GM12865 (cell line): ENCODE data around the gene ACSL1.
A peak's percentile ranks its signal among the peaks of the same experiment; 100 is the strongest.
"Not testable (repeated sequence)": the region's sequence is repeated elsewhere in the genome, so short reads cannot be mapped to it uniquely, and the experiment has no call there.

Source experiments
- DNase-seq: peaks from one replicate; pipeline ENCODE4 v3.0.0; 2010; ENCODE audit warnings: low read depth
- H3K4me3 ChIP-seq: 2 replicates; pipeline ENCODE4 v1.5.1; 2011; ENCODE audit warnings: mild to moderate bottlenecking, low read depth, low read length, control low read depth
- CTCF ChIP-seq: IDR thresholded peaks from 2 replicates; pipeline ENCODE4 v1.5.1; 2011; ENCODE audit warnings: low read length, control low read depth, low read depth, inconsistent platforms; ENCODE audit not compliant: insufficient read depth; ENCODE audit errors: missing control alignments

Gene ACSL1

GRCh38 chr4:184747034-184747830 is 78.5 kb downstream of the ACSL1 start:
- no peak overlapping the region for H3K4me3 ChIP-seq
- TF ChIP-seq CTCF: no peak
- DNase-seq: peak; percentile 20

GRCh38 chr4:184745831-184746795 is 79.7 kb downstream of the ACSL1 start:
- H3K4me3 ChIP-seq: no peak overlapping the region
- TF ChIP-seq CTCF: peak; percentile 72
- DNase-seq: peak; percentile 78

GRCh38 chr4:184744236-184744635 is 81.5 kb downstream of the ACSL1 start:
- H3K4me3 ChIP-seq: no peak overlapping the region
- DNase-seq: no peak
- no peak for TF ChIP-seq CTCF

GRCh38 chr4:184743650-184744049 is 82.1 kb downstream of the ACSL1 start:
- no peak for DNase-seq
- no peak for TF ChIP-seq CTCF
- no peak overlapping the region for H3K4me3 ChIP-seq

GRCh38 chr4:184741651-184742050 is 84.1 kb downstream of the ACSL1 start:
- not testable (repeated sequence) for H3K4me3 ChIP-seq, DNase-seq

GRCh38 chr4:184740980-184741391 is 84.8 kb downstream of the ACSL1 start:
- TF ChIP-seq CTCF: no peak
- H3K4me3 ChIP-seq: no peak overlapping the region
- no peak for DNase-seq

GRCh38 chr4:184739575-184739974 is 86.2 kb downstream of the ACSL1 start:
- not testable (repeated sequence) for H3K4me3 ChIP-seq, DNase-seq
